ENCODE data around the gene AHDC1. TPM values are rescaled to one million over a fixed set of nuclear protein-coding genes. Genes with fewer than 3 reads are reported as not detected.

AHDC1 gene
- total RNA-seq, 2 experiments from 2014 or later: 15.3 to 19.3 TPM

GRCh38 chr1:27589841-27590426, 14.0 kb downstream of the AHDC1 start:
- H3K36me3 Mint-ChIP-seq (ENCODE audit: low read depth): no peaks in the 10 kb centered on the region
- CTCF ChIA-PET: interaction anchor here (0.5 to 1.5 kb wide), 5 partner anchors 8 to 59 kb away, joined by 3 to 5 read pairs (median 3); no protein-coding TSS in a partner anchor
- no peaks in the 10 kb centered on the region for H3K27me3 Mint-ChIP-seq
- H3K27ac Mint-ChIP-seq: no peak overlapping the region
- DNase-seq: no peak
- no peaks in the 10 kb centered on the region for H3K9me3 Mint-ChIP-seq
- POLR2A ChIA-PET: no interaction called here
- H3K4me1 Mint-ChIP-seq: peaks cover 4% of the 10 kb centered on the region
- no peak overlapping the region for H3K4me3 Mint-ChIP-seq

GRCh38 chr1:27589441-27589840, 14.5 kb downstream of the AHDC1 start:
- H3K4me3 Mint-ChIP-seq: no peak overlapping the region
- H3K36me3 Mint-ChIP-seq (ENCODE audit: low read depth): no peaks in the 10 kb centered on the region
- ChIA-PET POLR2A (no interaction called here), CTCF (interaction anchor here (1.0 kb wide), 1 partner anchor 8 kb away, joined by 3 read pairs; no protein-coding TSS in a partner anchor)
- no peak for DNase-seq
- no peaks in the 10 kb centered on the region for H3K9me3 Mint-ChIP-seq
- no peak overlapping the region for H3K27ac Mint-ChIP-seq
- no peaks in the 10 kb centered on the region for H3K27me3 Mint-ChIP-seq
- H3K4me1 Mint-ChIP-seq: peaks cover 4% of the 10 kb centered on the region

GRCh38 chr1:27588256-27589232, 15.4 kb downstream of the AHDC1 start:
- CTCF ChIA-PET: no interaction called here
- DNase-seq: no peak
- Mint-ChIP-seq H3K4me3 (no peak overlapping the region), H3K36me3 (ENCODE audit: low read depth) (no peaks in the 10 kb centered on the region), H3K27ac (no peak overlapping the region), H3K9me3 (no peaks in the 10 kb centered on the region), H3K27me3 (no peaks in the 10 kb centered on the region), H3K4me1 (peaks cover 4% of the 10 kb centered on the region)
- POLR2A ChIA-PET: no interaction called here

- ChIA-PET POLR2A (no interaction called here), CTCF (interaction anchor here (0.7 to 6.3 kb wide), 3 partner anchors 16 to 104 kb away, joined by 3 to 41 read pairs (median 3); no protein-coding TSS in a partner anchor)
- DNase-seq: no peak
- Mint-ChIP-seq H3K4me1 (no peaks in the 10 kb centered on the region), H3K4me3 (no peak overlapping the region), H3K9me3 (no peaks in the 10 kb centered on the region), H3K36me3 (ENCODE audit: low read depth) (no peaks in the 10 kb centered on the region), H3K27me3 (no peaks in the 10 kb centered on the region), H3K27ac (no peak overlapping the region)
Measured at GRCh38 chr1:27585684-27586083, 18.3 kb downstream of the AHDC1 start.

GRCh38 chr1:27584453-27584852, 19.5 kb downstream of the AHDC1 start:
- no peak for DNase-seq
- H3K9me3 Mint-ChIP-seq: no peaks in the 10 kb centered on the region
- ChIA-PET CTCF (interaction anchor here (0.8 to 6.3 kb wide), 5 partner anchors 11 to 28 kb away, joined by 3 to 41 read pairs (median 3); no protein-coding TSS in a partner anchor), POLR2A (no interaction called here)
- no peaks in the 10 kb centered on the region for H3K27me3 Mint-ChIP-seq
- no peak overlapping the region for H3K27ac Mint-ChIP-seq
- no peak overlapping the region for H3K4me3 Mint-ChIP-seq
- no peaks in the 10 kb centered on the region for H3K4me1 Mint-ChIP-seq
- no peaks in the 10 kb centered on the region for H3K36me3 Mint-ChIP-seq (ENCODE audit: low read depth)

GRCh38 chr1:27583479-27583878, 20.5 kb downstream of the AHDC1 start:
- POLR2A ChIA-PET: interaction anchor here (1.0 kb wide), 1 partner anchor 9 kb away, joined by 3 read pairs; no protein-coding TSS in a partner anchor
- Mint-ChIP-seq H3K9me3 (no peaks in the 10 kb centered on the region), H3K36me3 (ENCODE audit: low read depth) (no peaks in the 10 kb centered on the region), H3K4me1 (peaks cover 3% of the 10 kb centered on the region), H3K27me3 (no peaks in the 10 kb centered on the region), H3K4me3 (no peak overlapping the region), H3K27ac (no peak overlapping the region)
- no peak for DNase-seq
- CTCF ChIA-PET: interaction anchor here (0.6 to 6.3 kb wide), 6 partner anchors 8 to 183 kb away, joined by 3 to 41 read pairs (median 3); no protein-coding TSS in a partner anchor

- Mint-ChIP-seq H3K27ac (no peak overlapping the region), H3K27me3 (peaks cover 2% of the 10 kb centered on the region), H3K36me3 (ENCODE audit: low read depth) (no peaks in the 10 kb centered on the region), H3K4me1 (peaks cover 4% of the 10 kb centered on the region), H3K9me3 (no peaks in the 10 kb centered on the region), H3K4me3 (no peak overlapping the region)
- ChIA-PET CTCF (interaction anchor here (0.7 to 6.3 kb wide), 4 partner anchors 8 to 57 kb away, joined by 3 to 41 read pairs (median 3); no protein-coding TSS in a partner anchor), POLR2A (no interaction called here)
- DNase-seq: no peak
Measured at GRCh38 chr1:27581823-27582243, 22.1 kb downstream of the AHDC1 start.

- Mint-ChIP-seq H3K4me3 (no peak overlapping the region), H3K27ac (no peak overlapping the region), H3K36me3 (ENCODE audit: low read depth) (no peaks in the 10 kb centered on the region), H3K27me3 (peaks cover 16% of the 10 kb centered on the region), H3K9me3 (no peaks in the 10 kb centered on the region), H3K4me1 (peaks cover 7% of the 10 kb centered on the region)
- DNase-seq: no peak
- POLR2A ChIA-PET: no interaction called here
- CTCF ChIA-PET: interaction anchor here (0.9 to 1.3 kb wide), 3 partner anchors 9 to 21 kb away, joined by 3 to 6 read pairs (median 4); no protein-coding TSS in a partner anchor
Measured at GRCh38 chr1:27577504-27578188, 26.3 kb downstream of the AHDC1 start.

- Mint-ChIP-seq H3K27ac (no peak overlapping the region), H3K27me3 (peaks cover 16% of the 10 kb centered on the region), H3K36me3 (ENCODE audit: low read depth) (no peaks in the 10 kb centered on the region), H3K9me3 (no peaks in the 10 kb centered on the region), H3K4me1 (peaks cover 11% of the 10 kb centered on the region), H3K4me3 (no peak overlapping the region)
- DNase-seq: no peak
- POLR2A ChIA-PET: no interaction called here
- CTCF ChIA-PET: interaction anchor here (0.9 to 1.5 kb wide), 4 partner anchors 8 to 25 kb away, joined by 3 to 6 read pairs (median 4); no protein-coding TSS in a partner anchor
Measured at GRCh38 chr1:27576806-27577227, 27.1 kb downstream of the AHDC1 start.

GRCh38 chr1:27575840-27576331, 28.1 kb downstream of the AHDC1 start:
- H3K27ac Mint-ChIP-seq: no peak overlapping the region
- ChIA-PET POLR2A (no interaction called here), CTCF (interaction anchor here (1.5 to 1.6 kb wide), 2 partner anchors 14 to 26 kb away, joined by 3 to 4 read pairs; no protein-coding TSS in a partner anchor)
- no peaks in the 10 kb centered on the region for H3K9me3 Mint-ChIP-seq
- H3K36me3 Mint-ChIP-seq (ENCODE audit: low read depth): no peaks in the 10 kb centered on the region
- peaks cover 13% of the 10 kb centered on the region for H3K4me1 Mint-ChIP-seq
- no peak for DNase-seq
- peaks cover 16% of the 10 kb centered on the region for H3K27me3 Mint-ChIP-seq
- no peak overlapping the region for H3K4me3 Mint-ChIP-seq

GRCh38 chr1:27574871-27575831, 28.8 kb downstream of the AHDC1 start:
- no peaks in the 10 kb centered on the region for H3K9me3 Mint-ChIP-seq
- CTCF ChIA-PET: interaction anchor here (0.6 to 1.6 kb wide), 3 partner anchors 13 to 105 kb away, joined by 3 to 4 read pairs (median 3); no protein-coding TSS in a partner anchor
- H3K27me3 Mint-ChIP-seq: peaks cover 19% of the 10 kb centered on the region
- POLR2A ChIA-PET: no interaction called here
- peaks cover 13% of the 10 kb centered on the region for H3K4me1 Mint-ChIP-seq
- no peak overlapping the region for H3K4me3 Mint-ChIP-seq
- no peaks in the 10 kb centered on the region for H3K36me3 Mint-ChIP-seq (ENCODE audit: low read depth)
- no peak overlapping the region for H3K27ac Mint-ChIP-seq
- no peak for DNase-seq
